ENCODE data around the gene LMO2. TPM values are rescaled to one million over a fixed set of nuclear protein-coding genes. Genes with fewer than 3 reads are reported as not detected.

Gene LMO2
- total RNA-seq, 1 experiment from 2014 or later: 0.33 TPM

DNA sequence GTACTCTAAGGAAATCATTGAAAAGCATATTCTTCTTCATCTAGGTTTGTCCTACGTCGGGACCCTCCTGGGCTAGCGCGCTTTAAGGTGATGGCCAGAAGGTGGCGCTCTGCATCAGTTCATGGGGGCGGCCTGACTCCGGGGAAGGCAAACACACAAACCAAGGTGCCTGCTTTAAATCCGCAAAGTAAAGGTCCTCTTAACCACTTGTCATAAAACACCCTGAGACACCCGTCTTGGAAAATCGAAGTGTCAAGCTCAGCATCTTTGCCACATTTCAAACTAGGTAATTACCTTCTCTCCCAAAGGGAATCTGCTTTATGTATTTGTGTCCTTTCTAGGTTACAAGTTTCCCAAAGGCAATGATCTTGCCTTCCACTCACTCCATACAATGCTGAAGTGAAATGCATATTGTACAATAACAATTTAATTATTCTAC, 33.9 kb downstream of the LMO2 start:
- no peak overlapping the region for H3K27ac ChIP-seq (ENCODE audit: insufficient read length, low read depth, low read length)
- no peak overlapping the region for H2AFZ ChIP-seq (ENCODE audit: low read length)
- no peak overlapping the region for H3K9ac ChIP-seq (ENCODE audit: extremely low read depth, insufficient read length, low read length)
- H3K4me3 Mint-ChIP-seq: no peak overlapping the region
- H3K56ac ChIP-seq (ENCODE audit: insufficient read length, low read depth, low read length): no peak overlapping the region
- no peak overlapping the region for H3K4me2 ChIP-seq (ENCODE audit: insufficient read depth, insufficient read length, low read length)
- H3K18ac ChIP-seq (ENCODE audit: insufficient read length, low read depth, low read length): no peak overlapping the region
- no peak overlapping the region for H2BK5ac ChIP-seq (ENCODE audit: insufficient read length, low read length)
- H2BK12ac ChIP-seq (ENCODE audit: insufficient read length, low read depth, low read length): no peak overlapping the region
- no peak overlapping the region for H2BK20ac ChIP-seq (ENCODE audit: low read depth, low read length, poor library complexity, severe bottlenecking)
- no peaks in the 10 kb centered on the region for H3K9me3 Mint-ChIP-seq
- no peaks in the 10 kb centered on the region for H3K36me3 Mint-ChIP-seq (ENCODE audit: insufficient read depth in 1 of 3, low read depth in 3 of 3)
- H4K5ac ChIP-seq (ENCODE audit: insufficient read length, low read depth, low read length): no peak overlapping the region
- H4K8ac ChIP-seq (replicated peaks; ENCODE audit: insufficient read length, low read depth, low read length): no peak overlapping the region
- peak; percentile 79 for DNase-seq
- H3K4ac ChIP-seq (ENCODE audit: low read depth, low read length): no peak overlapping the region
- no peak overlapping the region for H3K14ac ChIP-seq (ENCODE audit: insufficient read depth, low read length)
- peaks cover 10 to 24% of the 10 kb centered on the region in 2 experiments for H3K4me1 Mint-ChIP-seq
- no peak overlapping the region for H4K91ac ChIP-seq (ENCODE audit: insufficient read length, low read depth, low read length)
- H2BK120ac ChIP-seq (ENCODE audit: low read depth, low read length, poor library complexity, severe bottlenecking): no peak overlapping the region
- TF ChIP-seq, protein P1, sequence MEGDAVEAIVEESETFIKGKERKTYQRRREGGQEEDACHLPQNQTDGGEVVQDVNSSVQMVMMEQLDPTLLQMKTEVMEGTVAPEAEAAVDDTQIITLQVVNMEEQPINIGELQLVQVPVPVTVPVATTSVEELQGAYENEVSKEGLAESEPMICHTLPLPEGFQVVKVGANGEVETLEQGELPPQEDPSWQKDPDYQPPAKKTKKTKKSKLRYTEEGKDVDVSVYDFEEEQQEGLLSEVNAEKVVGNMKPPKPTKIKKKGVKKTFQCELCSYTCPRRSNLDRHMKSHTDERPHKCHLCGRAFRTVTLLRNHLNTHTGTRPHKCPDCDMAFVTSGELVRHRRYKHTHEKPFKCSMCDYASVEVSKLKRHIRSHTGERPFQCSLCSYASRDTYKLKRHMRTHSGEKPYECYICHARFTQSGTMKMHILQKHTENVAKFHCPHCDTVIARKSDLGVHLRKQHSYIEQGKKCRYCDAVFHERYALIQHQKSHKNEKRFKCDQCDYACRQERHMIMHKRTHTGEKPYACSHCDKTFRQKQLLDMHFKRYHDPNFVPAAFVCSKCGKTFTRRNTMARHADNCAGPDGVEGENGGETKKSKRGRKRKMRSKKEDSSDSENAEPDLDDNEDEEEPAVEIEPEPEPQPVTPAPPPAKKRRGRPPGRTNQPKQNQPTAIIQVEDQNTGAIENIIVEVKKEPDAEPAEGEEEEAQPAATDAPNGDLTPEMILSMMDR (conservative IDR thresholded peaks at IDR 0.05): peak; percentile 95
- H3K79me2 ChIP-seq (ENCODE audit: insufficient read depth, low read length): no peaks in the 10 kb centered on the region
- H3K9me3 ChIP-seq (ENCODE audit: control insufficient read depth, low read depth, low read length): no peaks in the 10 kb centered on the region
- no peaks in the 10 kb centered on the region for H3K79me1 ChIP-seq (ENCODE audit: insufficient read depth, low read depth, low read length, poor library complexity, severe bottlenecking)
- no CpG with 5 or more reads among the region's 10 CpGs for WGBS (ENCODE audit: extremely low coverage, insufficient read length, low lambda C conversion rate)
- peaks cover 3% of the 10 kb centered on the region; the same call in 1 of the 2 replicates for H3K4me1 ChIP-seq (ENCODE audit: insufficient read depth, low read length)
- H2AK5ac ChIP-seq (ENCODE audit: insufficient read length, low read length): no peak overlapping the region
- H3K23ac ChIP-seq (ENCODE audit: insufficient read length, low read depth, low read length): no peak overlapping the region
- H3K27me3 ChIP-seq (ENCODE audit: insufficient read depth, low read length): no peaks in the 10 kb centered on the region
- H3K27ac Mint-ChIP-seq: no peak overlapping the region
- no peak overlapping the region for H2BK15ac ChIP-seq (ENCODE audit: low read depth, low read length)
- H3T11ph ChIP-seq (ENCODE audit: low read length): no peak overlapping the region
- H4K20me1 ChIP-seq (ENCODE audit: control insufficient read depth, insufficient read depth, insufficient read length): no peaks in the 10 kb centered on the region
- no peaks in the 10 kb centered on the region for H3K23me2 ChIP-seq (ENCODE audit: insufficient read length, low read depth, low read length, poor library complexity, severe bottlenecking)
- peaks cover 20% of the 10 kb centered on the region for H3K27me3 Mint-ChIP-seq (ENCODE audit: low read depth)

Data from H9 (cell line).